B cell (primary cell): ENCODE results near the gene TRAPPC1. TPM values are rescaled to one million over a fixed set of nuclear protein-coding genes. Genes with fewer than 3 reads are reported as not detected.

Experiments
- ATAC-seq: fragments of 200-7000 bp; cut with Tn5 transposase; one replicate; pipeline ENCODE4 v1.10.0; 2021; ENCODE audit warnings: low read depth, mild to moderate bottlenecking, moderate number of reproducible peaks, moderate library complexity
- CTCF ChIA-PET: fragments of 350-600 bp; sonication (Branson Sonifier 250); formaldehyde crosslinking; loops from one replicate; lab custom pipeline; 2021; ENCODE audit warnings: antibody characterized with exemption, inconsistent platforms; lab: Charles Lee
- POLR2A ChIA-PET: fragments of 350-600 bp; sonication (Branson Sonifier 250); formaldehyde crosslinking; loops from one replicate; lab custom pipeline; 2021; ENCODE audit warnings: antibody characterized with exemption; lab: Charles Lee
- DNase-seq: peaks from one replicate; pipeline ENCODE4 v3.0.0; 2013
- H2AFZ ChIP-seq: 2 replicates; pipeline ENCODE4 v1.6.1; 2012; ENCODE audit warnings: mild to moderate bottlenecking, low read depth, low read length; ENCODE audit not compliant: insufficient read depth, poor library complexity, severe bottlenecking
- H3K27ac ChIP-seq, 2 donors: 1 replicate in 1 of 2; 2 replicates in 1 of 2; pipeline ENCODE4 v1.5.1; 2012 to 2013; ENCODE audit warnings: low read length in 2 of 2, mild to moderate bottlenecking in 2 of 2, moderate library complexity in 1 of 2
- H3K27me3 ChIP-seq, 4 experiments: fragments of 200-600 bp in 1 of 4; sonication (generic) in 1 of 4; replicated peaks in 1 of 4; 1 replicate in 2 of 4; 2 replicates in 2 of 4; pipeline versions ENCODE4 v1.6.1 to v1.7.0; 2013 to 2016; ENCODE audit warnings: low read length in 3 of 4, mild to moderate bottlenecking in 2 of 4, mixed read lengths in 1 of 4, moderate library complexity in 1 of 4; ENCODE audit not compliant: insufficient read depth in 4 of 4, control insufficient read depth in 3 of 4; ENCODE audit errors: control extremely low read depth in 1 of 4
- H3K36me3 ChIP-seq, 2 experiments: replicated peaks in 1 of 2; 1 replicate in 1 of 2; 2 replicates in 1 of 2; pipeline versions ENCODE4 v1.6.1 to v1.7.1; 2013; ENCODE audit warnings: low read length in 1 of 2; ENCODE audit not compliant: insufficient read depth in 2 of 2, control insufficient read depth in 1 of 2; ENCODE audit errors: control extremely low read depth in 1 of 2, extremely low read depth in 1 of 2
- H3K4me1 ChIP-seq, 2 donors: fragments of 200-600 bp in 1 of 2; sonication (generic) in 1 of 2; 1 replicate in 1 of 2; 2 replicates in 1 of 2; pipeline versions ENCODE4 v1.5.1 to v1.6.1; 2013 to 2017; ENCODE audit warnings: low read length in 2 of 2; ENCODE audit not compliant: control insufficient read depth in 2 of 2, insufficient read depth in 2 of 2
- H3K4me2 ChIP-seq: replicated peaks from 2 replicates; pipeline ENCODE3; 2012; ENCODE audit warnings: mild to moderate bottlenecking, low read depth, low read length; ENCODE audit not compliant: poor library complexity, severe bottlenecking
- H3K4me3 ChIP-seq, 5 experiments: fragments of 200-600 bp in 1 of 5; sonication (generic) in 1 of 5; 1 replicate in 3 of 5; 2 replicates in 2 of 5; pipeline versions ENCODE4 v1.5.1 to v1.7.0; 2011 to 2016; ENCODE audit warnings: low read length in 4 of 5, mild to moderate bottlenecking in 4 of 5, low read depth in 2 of 5, control low read depth in 1 of 5, moderate library complexity in 1 of 5; ENCODE audit not compliant: insufficient read depth in 1 of 5; ENCODE audit errors: control extremely low read depth in 1 of 5, extremely low read depth in 1 of 5
- H3K79me2 ChIP-seq: fragments of 200-600 bp; sonication (generic); one replicate; pipeline ENCODE4 v1.6.0; 2016; ENCODE audit warnings: low read length; ENCODE audit not compliant: control insufficient read depth, insufficient read depth
- H3K9ac ChIP-seq: fragments of 200-600 bp; sonication (generic); 2 replicates; pipeline ENCODE4 v1.6.1; 2017; ENCODE audit warnings: mild to moderate bottlenecking, low read length, moderate library complexity
- H3K9me3 ChIP-seq, 3 donors: one replicate each; pipeline versions ENCODE4 v1.6.1 to v1.7.1; 2013; ENCODE audit warnings: low read length in 2 of 3; ENCODE audit not compliant: control insufficient read depth in 2 of 3, insufficient read depth in 1 of 3; ENCODE audit errors: control extremely low read depth in 1 of 3
- H4K20me1 ChIP-seq: 2 replicates; pipeline ENCODE4 v1.6.0; 2012; ENCODE audit warnings: mild to moderate bottlenecking, low read length; ENCODE audit not compliant: insufficient read depth, control insufficient read depth, poor library complexity, severe bottlenecking
- H3K27ac Mint-ChIP-seq: one replicate; pipeline ENCODE4 v1.8.0; 2021; ENCODE audit warnings: mixed read lengths
- H3K27me3 Mint-ChIP-seq: one replicate; pipeline ENCODE4 v1.8.0; 2021; ENCODE audit warnings: mixed read lengths
- H3K4me1 Mint-ChIP-seq: one replicate; pipeline ENCODE4 v1.8.0; 2021; ENCODE audit warnings: mixed read lengths
- H3K4me3 Mint-ChIP-seq: one replicate; pipeline ENCODE4 v1.8.0; 2021; ENCODE audit warnings: mixed read lengths
- H3K9me3 Mint-ChIP-seq: one replicate; pipeline ENCODE4 v1.8.0; 2022; ENCODE audit warnings: mixed read lengths; ENCODE audit not compliant: insufficient read depth
- CTCF ChIP-seq: fragments of 200-600 bp; IDR thresholded peaks from one replicate; pipeline ENCODE4 v1.8.0; 2022; ENCODE audit warnings: antibody characterized with exemption, mild to moderate bottlenecking
- EZH2 ChIP-seq: IDR thresholded peaks from 2 replicates; pipeline ENCODE4 v1.6.1; 2012; ENCODE audit warnings: borderline replicate concordance, low read depth, mild to moderate bottlenecking, moderate library complexity, low read length; ENCODE audit not compliant: insufficient read depth, poor library complexity, severe bottlenecking
- WGBS: methylation state at CpG from one replicate; pipeline ENCODE4 v1.1.5; 2013; ENCODE audit warnings: missing lambda C conversion rate; ENCODE audit not compliant: insufficient coverage; 5-methylcytosine and 5-hydroxymethylcytosine counted together
- intact Hi-C: fragments of 100-400 bp; cut with micrococcal nuclease; formaldehyde crosslinking; loops from one replicate; pipeline ENCODE4 v1.10.0; 2022
- polyA plus RNA-seq: library from polyadenylated mRNA; depleted of rRNA; stranded (reverse); fragments of >200 nt; gene quantifications from 2 replicates; pipeline ENCODE4 v1.2.3, GENCODE V29; 2012
- total RNA-seq, 2 donors: library from RNA; stranded (reverse); fragments of 120-200 nt in 1 of 2; gene quantifications; 1 replicate in 1 of 2; 2 replicates in 1 of 2; pipeline versions ENCODE4 v1.2.3 to v1.2.4, GENCODE V29; 2013 to 2022

The TRAPPC1 gene
- total and polyA plus RNA-seq, 2 donors (not counting 1 experiment from before 2014, with no cell fraction given) = 118 to 173 TPM

GRCh38 chr17:7887482-7888183 lies 44.1 kb downstream of the TRAPPC1 start:
- ATAC-seq = peak; percentile 75
- H3K4me3 Mint-ChIP-seq = no peak overlapping the region

More at GRCh38 chr17:7887482-7888183, 44.1 kb downstream of the TRAPPC1 start:
- H4K20me1 ChIP-seq = no peaks in the 10 kb centered on the region
- H3K27me3 ChIP-seq = no peaks in the 10 kb centered on the region
- TF ChIP-seq EZH2 (no peak), CTCF (no peak)
- intact Hi-C loops = loop anchor here (1.0 to 10.0 kb wide), 5 partner anchors 28 to 143 kb away; partner anchors contain the start of genes CNTROB and NAA38
- peak overlapping the region; percentile 86 for H3K4me2 ChIP-seq
- ChIA-PET CTCF (no interaction called here), POLR2A (no interaction called here)
- H3K4me1 ChIP-seq = peaks cover 19 to 36% of the 10 kb centered on the region in 2 donors
- Mint-ChIP-seq H3K27me3 (no peaks in the 10 kb centered on the region), H3K9me3 (no peaks in the 10 kb centered on the region), H3K4me1 (peaks cover 3% of the 10 kb centered on the region), H3K27ac (no peak overlapping the region)
- H3K27ac ChIP-seq = peak overlapping the region; percentile 46 to 68
- H3K9me3 ChIP-seq = no peaks in the 10 kb centered on the region
- H3K36me3 ChIP-seq = peaks cover 0 to 8% of the 10 kb centered on the region in 2 experiments
- H3K79me2 ChIP-seq = peaks cover 14% of the 10 kb centered on the region
- DNase-seq = peak; percentile 86
- WGBS = under 1% methylated on average over 29 of the region's 35 CpGs
- peak overlapping the region; percentile 65 to 95 (median 79) for H3K4me3 ChIP-seq
- H2AFZ ChIP-seq = peak overlapping the region; percentile 93
- H3K9ac ChIP-seq = peak overlapping the region; percentile 68
